K562 (cell line): ENCODE data around the gene NTPCR. TPM values are rescaled to one million over a fixed set of nuclear protein-coding genes. Genes with fewer than 3 reads are reported as not detected.

ENCODE experiments used
- CBFA2T2 ChIP-seq: fragments of 450-650 bp; conservative IDR thresholded peaks from 2 replicates; pipeline ENCODE4 v1.6.1; 2017; ENCODE audit warnings: mild to moderate bottlenecking
- CREB5 ChIP-seq: fragments of 250-450 bp; sonication (Bioruptor Pico); IDR thresholded peaks from 2 replicates; pipeline ENCODE4 v1.5.0; 2020; ENCODE audit warnings: mild to moderate bottlenecking
- CREBBP ChIP-seq: IDR thresholded peaks from one replicate; pipeline ENCODE4 v1.6.1; 2012; ENCODE audit warnings: low read depth, mild to moderate bottlenecking, control low read depth, inconsistent platforms, low read length
- DDX20 ChIP-seq: fragments of 450-650 bp; IDR thresholded peaks from 2 replicates; pipeline ENCODE4 v1.6.1; 2016; ENCODE audit warnings: missing genetic modification characterization, low read depth, mild to moderate bottlenecking, missing compliant biosample characterization, moderate library complexity
- E2F6 ChIP-seq, 2 experiments: IDR thresholded peaks; 2 replicates each; pipeline ENCODE4 v1.6.1; 2011; ENCODE audit warnings: borderline replicate concordance in 1 of 2, control low read depth in 1 of 2, low read depth in 1 of 2, low read length in 1 of 2, mild to moderate bottlenecking in 1 of 2, mixed read lengths in 1 of 2, moderate library complexity in 1 of 2; ENCODE audit not compliant: insufficient read depth in 1 of 2, insufficient read length in 1 of 2, poor library complexity in 1 of 2, severe bottlenecking in 1 of 2; ENCODE audit errors: extremely low read depth in 1 of 2
- HCFC1 ChIP-seq: IDR thresholded peaks from 2 replicates; pipeline ENCODE4 v1.6.1; 2012; ENCODE audit warnings: low read depth, low read length, improper control_type of control experiment
- HMGN3 ChIP-seq: IDR thresholded peaks from 2 replicates; pipeline ENCODE4 v1.6.1; 2011; ENCODE audit warnings: borderline replicate concordance, low read depth, mild to moderate bottlenecking, mixed read lengths, low read length; ENCODE audit not compliant: insufficient read length; ENCODE audit errors: extremely low read depth
- KAT7 ChIP-seq: sonication (generic); formaldehyde crosslinking; IDR thresholded peaks from 2 replicates; pipeline ENCODE4 v1.8.0; 2022; ENCODE audit warnings: missing genetic modification reagents, mild to moderate bottlenecking, borderline replicate concordance
- KLF13 ChIP-seq: fragments of 450-650 bp; IDR thresholded peaks from 2 replicates; pipeline ENCODE4 v1.6.1; 2016; ENCODE audit warnings: missing genetic modification characterization, low read depth, mild to moderate bottlenecking, missing compliant biosample characterization, moderate library complexity, borderline replicate concordance
- MAZ ChIP-seq, 2 experiments: fragments of 450-650 bp in 1 of 2; sonication (generic) in 1 of 2; formaldehyde crosslinking; IDR thresholded peaks in 1 of 2; conservative IDR thresholded peaks in 1 of 2; 2 replicates each; pipeline versions ENCODE4 v1.4.0 to v1.5.0; 2020; ENCODE audit warnings: mild to moderate bottlenecking in 1 of 2, missing genetic modification reagents in 1 of 2
- MEF2D ChIP-seq: conservative IDR thresholded peaks from 2 replicates; pipeline ENCODE4 v1.6.1; 2016; ENCODE audit warnings: low read depth, missing genetic modification characterization, missing compliant biosample characterization
- NFIC ChIP-seq: fragments of 450-650 bp; IDR thresholded peaks from 2 replicates; pipeline ENCODE4 v1.6.1; 2017; ENCODE audit warnings: mild to moderate bottlenecking, inconsistent platforms
- PHTF2 ChIP-seq: fragments of 250-450 bp; sonication (Bioruptor Pico); IDR thresholded peaks from 2 replicates; pipeline ENCODE4 v1.5.0; 2021; ENCODE audit warnings: mild to moderate bottlenecking
- TCFL5 ChIP-seq: fragments of 250-450 bp; sonication (Bioruptor Pico); conservative IDR thresholded peaks from 2 replicates; pipeline ENCODE4 v1.6.1; 2021; ENCODE audit warnings: mild to moderate bottlenecking, moderate library complexity, matching md5 sums
- TSHZ1 ChIP-seq: fragments of 250-450 bp; sonication (Bioruptor Pico); IDR thresholded peaks from 2 replicates; pipeline ENCODE4 v1.4.0; 2020; ENCODE audit warnings: mild to moderate bottlenecking, moderate library complexity
- ZFP1 ChIP-seq: fragments of 450-650 bp; formaldehyde crosslinking; IDR thresholded peaks from 2 replicates; pipeline ENCODE4 v1.4.0; 2020; ENCODE audit warnings: mild to moderate bottlenecking, mixed read lengths
- ZNF354B ChIP-seq: fragments of 250-450 bp; sonication (Bioruptor Pico); IDR thresholded peaks from 2 replicates; pipeline ENCODE4 v1.4.0; 2020
- ZNF507 ChIP-seq: conservative IDR thresholded peaks from 2 replicates; pipeline ENCODE4 v1.6.1; 2017; ENCODE audit warnings: missing genetic modification characterization, missing compliant biosample characterization
- ZNF639 ChIP-seq, 2 experiments: fragments of 200-800 bp in 1 of 2; sonication (Bioruptor generic) in 1 of 2; sonication (generic) in 1 of 2; formaldehyde crosslinking in 1 of 2; IDR thresholded peaks in 1 of 2; conservative IDR thresholded peaks in 1 of 2; 2 replicates each; pipeline versions ENCODE4 v1.5.0 to v1.6.1; 2016 to 2020; ENCODE audit warnings: missing compliant biosample characterization in 1 of 2, missing genetic modification characterization in 1 of 2, missing genetic modification reagents in 1 of 2
- ZNF707 ChIP-seq: fragments of 250-450 bp; sonication (Bioruptor Pico); conservative IDR thresholded peaks from 2 replicates; pipeline ENCODE4 v1.8.0; 2022; ENCODE audit warnings: inconsistent platforms, mild to moderate bottlenecking, moderate library complexity
- polyA plus RNA-seq, 8 experiments: library from polyadenylated mRNA; depleted of rRNA in 4 of 8; stranded (reverse) in 5 of 8; unstranded in 3 of 8; fragments of >200 nt; fragmentation: Nextera tagmentation in 2 of 8; fragmentation: Illumina TruSeq in 1 of 8; extraction: Ambion mirVana in 2 of 8; extraction: Trizol in 1 of 8; gene quantifications; 2 replicates each; pipeline versions ENCODE4 v1.2.1 to v1.2.3, GENCODE V29; 2011 to 2014; ENCODE audit warnings: inconsistent platforms in 1 of 8, missing spikeins in 1 of 8
- total RNA-seq, 7 experiments: library from RNA; depleted of rRNA in 6 of 7; stranded (reverse); fragments of >200 nt in 6 of 7; fragmentation: Illumina TruSeq in 2 of 7; extraction: Trizol in 2 of 7; gene quantifications; 2 replicates each; pipeline versions ENCODE4 v1.2.1 to v1.2.3, GENCODE V29; 2011 to 2021; ENCODE audit warnings: low replicate concordance in 1 of 7

NTPCR gene
- total and polyA plus RNA-seq, 9 of the 15 experiments (the other 6 are each of a cell fraction or from before 2014, with no cell fraction given) = 19.3 to 105 (median 48.8) TPM

GRCh38 chr1:232949636-232950196 lies 695 bp upstream of the NTPCR start (continued):
- TF ChIP-seq E2F6 (IDR thresholded peaks at IDR 0.05; ENCODE audit: borderline replicate concordance in 1 of 2, extremely low read depth in 1 of 2, insufficient read depth in 1 of 2, insufficient read length in 1 of 2, low read depth in 1 of 2, low read length in 1 of 2, poor library complexity in 1 of 2, severe bottlenecking in 1 of 2) = no peak
- TF ChIP-seq TCFL5 (CRISPR knock-in tag) = peak; percentile 87
- peak; percentile 79 for TF ChIP-seq TSHZ1 (CRISPR knock-in tag)
- no peak for TF ChIP-seq MAZ (CRISPR knock-in tag; conservative IDR thresholded peaks at IDR 0.05 in 1 of 2, IDR thresholded peaks at IDR 0.05 in 1 of 2)
- TF ChIP-seq DDX20 (tag) = peak; percentile 86
- TF ChIP-seq PHTF2 (CRISPR knock-in tag) = 0 out of 2 replicates have a peak, but pooled peaks have one; percentile 22
- TF ChIP-seq HCFC1 = no peak
- no peak for TF ChIP-seq HMGN3
- no peak for TF ChIP-seq NFIC
- TF ChIP-seq KLF13 (tag) = 0 out of 2 replicates have a peak, but pooled peaks have one; percentile 36
- TF ChIP-seq ZNF354B (CRISPR knock-in tag) = peak; percentile 79; the same call in 1 of the 2 replicates
- peak in 1 of 2 experiments; percentile 90; a peak in 2 of 4 replicates for TF ChIP-seq ZNF639 (CRISPR knock-in tag; conservative IDR thresholded peaks at IDR 0.05 in 1 of 2, IDR thresholded peaks at IDR 0.05 in 1 of 2)
- TF ChIP-seq CBFA2T2 = no peak
- TF ChIP-seq CREBBP = no peak
- TF ChIP-seq ZNF507 (tag) = no peak
- TF ChIP-seq MEF2D (tag) = peak; percentile 54; the same call in 1 of the 2 replicates
- 0 out of 2 replicates have a peak, but pooled peaks have one; percentile 26 for TF ChIP-seq ZFP1 (CRISPR knock-in tag)
- no peak for TF ChIP-seq KAT7 (CRISPR knock-in tag)
- TF ChIP-seq ZNF707 (CRISPR knock-in tag) = no peak
- peak; percentile 77 for TF ChIP-seq CREB5 (CRISPR knock-in tag)
